SU-DHL-6 (cell line): ENCODE data around the gene FGD4.

Experiments used
- EZH2phosphoT487 ChIP-seq: fragments of 200-600 bp; sonication (generic), shearing (Covaris generic); conservative IDR thresholded peaks from 2 replicates; pipeline ENCODE4 v1.6.1; 2018; ENCODE audit warnings: mild to moderate bottlenecking, antibody characterized with exemption, low read length, moderate library complexity, mixed read lengths
- TF ChIP-seq, protein P1 (sequence below): fragments of 200-600 bp; sonication (generic); IDR thresholded peaks from one replicate; pipeline ENCODE4 v1.5.1; 2017; ENCODE audit warnings: antibody characterized with exemption, mild to moderate bottlenecking, low read length, moderate library complexity; ENCODE audit not compliant: insufficient read depth, poor library complexity, severe bottlenecking

DNA sequence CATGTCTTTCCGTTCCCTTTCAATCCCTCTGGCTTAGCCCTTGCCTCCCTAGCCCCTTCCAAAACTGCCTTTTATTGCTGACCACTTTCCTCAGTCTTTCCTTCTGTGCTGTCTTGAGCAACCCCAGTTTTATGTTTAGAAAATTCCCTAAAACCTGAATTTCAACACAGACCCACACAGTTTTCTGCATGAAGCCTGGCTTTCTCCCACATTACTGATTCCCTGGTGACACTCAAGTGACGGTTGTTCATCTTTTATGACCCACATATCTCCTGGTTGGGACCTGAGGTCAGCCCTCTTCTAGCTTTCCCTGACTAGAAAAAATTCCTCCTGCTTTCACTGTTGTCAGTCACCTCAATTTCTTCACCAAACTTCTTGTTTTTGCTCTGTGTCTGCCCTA lies 21.0 kb downstream of the FGD4 start:
- TF ChIP-seq, protein P1, sequence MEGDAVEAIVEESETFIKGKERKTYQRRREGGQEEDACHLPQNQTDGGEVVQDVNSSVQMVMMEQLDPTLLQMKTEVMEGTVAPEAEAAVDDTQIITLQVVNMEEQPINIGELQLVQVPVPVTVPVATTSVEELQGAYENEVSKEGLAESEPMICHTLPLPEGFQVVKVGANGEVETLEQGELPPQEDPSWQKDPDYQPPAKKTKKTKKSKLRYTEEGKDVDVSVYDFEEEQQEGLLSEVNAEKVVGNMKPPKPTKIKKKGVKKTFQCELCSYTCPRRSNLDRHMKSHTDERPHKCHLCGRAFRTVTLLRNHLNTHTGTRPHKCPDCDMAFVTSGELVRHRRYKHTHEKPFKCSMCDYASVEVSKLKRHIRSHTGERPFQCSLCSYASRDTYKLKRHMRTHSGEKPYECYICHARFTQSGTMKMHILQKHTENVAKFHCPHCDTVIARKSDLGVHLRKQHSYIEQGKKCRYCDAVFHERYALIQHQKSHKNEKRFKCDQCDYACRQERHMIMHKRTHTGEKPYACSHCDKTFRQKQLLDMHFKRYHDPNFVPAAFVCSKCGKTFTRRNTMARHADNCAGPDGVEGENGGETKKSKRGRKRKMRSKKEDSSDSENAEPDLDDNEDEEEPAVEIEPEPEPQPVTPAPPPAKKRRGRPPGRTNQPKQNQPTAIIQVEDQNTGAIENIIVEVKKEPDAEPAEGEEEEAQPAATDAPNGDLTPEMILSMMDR, result no peak
- TF ChIP-seq EZH2phosphoT487, result no peak
